Loucy (cell line): ENCODE data around the gene PDLIM4.

ENCODE experiments used
- H2AFZ ChIP-seq: fragments of 200-600 bp; sonication (generic); 2 replicates; pipeline ENCODE4 v1.6.0; 2016; ENCODE audit warnings: antibody characterized with exemption, mild to moderate bottlenecking, low read length, moderate library complexity
- H3F3A ChIP-seq: fragments of 200-600 bp; 2 replicates; pipeline ENCODE4 v1.6.0; 2016; ENCODE audit warnings: antibody characterized with exemption, low read depth, mild to moderate bottlenecking
- H3K27me3 ChIP-seq: fragments of 200-600 bp; sonication (generic); 2 replicates; pipeline ENCODE4 v1.6.1; 2014; ENCODE audit warnings: low read length, mild to moderate bottlenecking; ENCODE audit not compliant: insufficient read depth, poor library complexity, severe bottlenecking
- H3K36me3 ChIP-seq: fragments of 200-600 bp; sonication (generic); 2 replicates; pipeline ENCODE4 v1.6.1; 2016; ENCODE audit warnings: low read length; ENCODE audit not compliant: insufficient read depth
- H3K4me1 ChIP-seq: fragments of 200-600 bp; sonication (generic); 2 replicates; pipeline ENCODE4 v1.5.1; 2014; ENCODE audit warnings: low read length, mild to moderate bottlenecking; ENCODE audit not compliant: insufficient read depth, poor library complexity, severe bottlenecking
- H3K4me2 ChIP-seq: fragments of 200-600 bp; sonication (generic); 2 replicates; pipeline ENCODE4 v1.6.0; 2014; ENCODE audit warnings: antibody characterized with exemption, low read length, low read depth, mild to moderate bottlenecking; ENCODE audit not compliant: poor library complexity, severe bottlenecking
- H3K4me3 ChIP-seq: fragments of 200-600 bp; sonication (generic); 2 replicates; pipeline ENCODE4 v1.5.1; 2014; ENCODE audit warnings: low read length, mild to moderate bottlenecking, mixed read lengths; ENCODE audit not compliant: poor library complexity, severe bottlenecking
- H3K79me2 ChIP-seq: fragments of 200-600 bp; sonication (generic); 2 replicates; pipeline ENCODE4 v1.6.1; 2014; ENCODE audit warnings: low read length; ENCODE audit not compliant: insufficient read depth
- H3K9ac ChIP-seq: fragments of 200-600 bp; sonication (generic); 2 replicates; pipeline ENCODE4 v1.6.0; 2014; ENCODE audit warnings: mild to moderate bottlenecking, low read depth, low read length, moderate library complexity; ENCODE audit not compliant: poor library complexity, severe bottlenecking
- H3K9me2 ChIP-seq: fragments of 200-600 bp; sonication (generic); replicated peaks from 2 replicates; pipeline ENCODE4 v1.6.1; 2016; ENCODE audit warnings: low read depth, low read length, mixed read lengths
- H3K9me3 ChIP-seq: fragments of 200-600 bp; sonication (generic); 2 replicates; pipeline ENCODE4 v1.6.1; 2014; ENCODE audit warnings: mild to moderate bottlenecking, antibody characterized with exemption, low read length, low read depth; ENCODE audit not compliant: insufficient read depth
- H4K20me1 ChIP-seq: fragments of 200-600 bp; sonication (generic); 2 replicates; pipeline ENCODE4 v1.6.0; 2014; ENCODE audit warnings: antibody characterized with exemption, low read length, mild to moderate bottlenecking; ENCODE audit not compliant: insufficient read depth, poor library complexity, severe bottlenecking
- CTCF ChIP-seq: fragments of 200-600 bp; sonication (generic); conservative IDR thresholded peaks from 2 replicates; pipeline ENCODE4 v1.5.1; 2014; ENCODE audit warnings: mild to moderate bottlenecking, antibody characterized with exemption, low read length
- EZH2phosphoT487 ChIP-seq: fragments of 200-600 bp; IDR thresholded peaks from 2 replicates; pipeline ENCODE4 v1.6.1; 2018; ENCODE audit warnings: antibody characterized with exemption, mild to moderate bottlenecking, moderate library complexity, borderline replicate concordance

The PDLIM4 gene

GRCh38 chr5:132297211-132297940 is 39.9 kb downstream of the PDLIM4 start:
- H4K20me1 ChIP-seq = no peaks in the 10 kb centered on the region
- no peaks in the 10 kb centered on the region for H3K79me2 ChIP-seq
- H3K4me2 ChIP-seq = no peak overlapping the region
- no peaks in the 10 kb centered on the region for H3K9me2 ChIP-seq
- H3K9ac ChIP-seq = no peak overlapping the region
- TF ChIP-seq CTCF (no peak), EZH2phosphoT487 (no peak)
- H3K4me3 ChIP-seq = no peak overlapping the region
- H3K36me3 ChIP-seq = no peaks in the 10 kb centered on the region
- H2AFZ ChIP-seq = no peak overlapping the region
- H3K4me1 ChIP-seq = peaks cover 16% of the 10 kb centered on the region
- no peaks in the 10 kb centered on the region for H3K9me3 ChIP-seq
- H3K27me3 ChIP-seq = no peaks in the 10 kb centered on the region
- H3F3A ChIP-seq = no peaks in the 10 kb centered on the region

- Histone ChIP-seq H3K9me3 (no peaks in the 10 kb centered on the region), H4K20me1 (no peaks in the 10 kb centered on the region), H3K9me2 (no peaks in the 10 kb centered on the region), H3K79me2 (no peaks in the 10 kb centered on the region), H3K9ac (no peak overlapping the region), H3K4me3 (no peak overlapping the region), H3K4me2 (no peak overlapping the region), H3F3A (no peaks in the 10 kb centered on the region), H2AFZ (no peak overlapping the region), H3K4me1 (peaks cover 12% of the 10 kb centered on the region), H3K27me3 (no peaks in the 10 kb centered on the region), H3K36me3 (no peaks in the 10 kb centered on the region)
- TF ChIP-seq CTCF (no peak), EZH2phosphoT487 (no peak)
Measured at GRCh38 chr5:132298298-132299212, 41.1 kb downstream of the PDLIM4 start.

GRCh38 chr5:132299917-132300316 is 42.4 kb downstream of the PDLIM4 start:
- no peaks in the 10 kb centered on the region for H3K79me2 ChIP-seq
- no peaks in the 10 kb centered on the region for H4K20me1 ChIP-seq
- no peaks in the 10 kb centered on the region for H3K27me3 ChIP-seq
- no peak overlapping the region for H3K4me3 ChIP-seq
- H3F3A ChIP-seq = no peaks in the 10 kb centered on the region
- no peak overlapping the region for H2AFZ ChIP-seq
- peaks cover 6% of the 10 kb centered on the region for H3K4me1 ChIP-seq
- TF ChIP-seq EZH2phosphoT487 (no peak), CTCF (no peak)
- no peak overlapping the region for H3K4me2 ChIP-seq
- H3K36me3 ChIP-seq = no peaks in the 10 kb centered on the region
- H3K9ac ChIP-seq = no peak overlapping the region
- no peaks in the 10 kb centered on the region for H3K9me3 ChIP-seq
- H3K9me2 ChIP-seq = no peaks in the 10 kb centered on the region
